Measurements from ENCODE around the gene MCF2. TPM values are rescaled to one million over a fixed set of nuclear protein-coding genes. Genes with fewer than 3 reads are reported as not detected.

Gene MCF2
- total and polyA plus RNA-seq, 10 of the 15 experiments (the other 5 are each of a cell fraction or from before 2014, with no cell fraction given) = 0.07 to 3.3 (median 0.42) TPM

- Histone ChIP-seq H3K9me3 (replicated peaks; ENCODE audit: control insufficient read depth, insufficient read depth, low read length) (no peaks in the 10 kb centered on the region), H2AFZ (ENCODE audit: control insufficient read depth, low read depth, low read length) (no peak overlapping the region), H4K20me1 (ENCODE audit: control insufficient read depth, insufficient read depth) (no peaks in the 10 kb centered on the region), H3K79me2 (ENCODE audit: control insufficient read depth, insufficient read depth, low read length) (no peaks in the 10 kb centered on the region), H3K4me1 (ENCODE audit: control insufficient read depth, insufficient read depth, low read length) (no peaks in the 10 kb centered on the region), H3K4me2 (ENCODE audit: control insufficient read depth, insufficient read depth) (no peak overlapping the region), H3K9ac (ENCODE audit: control insufficient read depth, insufficient read depth, low read length) (no peak overlapping the region), H3K4me3 (no peak overlapping the region), H3K27ac (ENCODE audit: control insufficient read depth, insufficient read depth) (no peak overlapping the region), H3K36me3 (ENCODE audit: control insufficient read depth in 2 of 2, insufficient read depth in 2 of 2, low read length in 1 of 2) (no peaks in the 10 kb centered on the region), H3K27me3 (replicated peaks in 1 of 2; ENCODE audit: control insufficient read depth in 2 of 2, insufficient read depth in 2 of 2, low read length in 1 of 2) (no peaks in the 10 kb centered on the region)
- ATAC-seq = peak; percentile 92
- FAIRE-seq = peak; percentile 23
- intact Hi-C loops (cut with micrococcal nuclease; ENCODE audit: unreplicated experiment) (no loop called here), in situ Hi-C loops (cut with MboI) (no loop called here)
- BruUV-seq (replicated peaks) = no TSS peak
- ChIA-PET RAD21 (ENCODE audit: unreplicated experiment) (interaction anchor here (0.6 to 1.1 kb wide), 3 partner anchors 45 to 194 kb away, joined by 3 read pairs; no protein-coding TSS in a partner anchor), SMC1A (ENCODE audit: uncharacterized antibody, unreplicated experiment) (interaction anchor here (0.9 to 1.9 kb wide), 5 partner anchors 11 to 227 kb away, joined by 3 to 7 read pairs (median 3); no protein-coding TSS in a partner anchor), CTCF (no interaction called here), POLR2A (no interaction called here)
- DNase-seq (ENCODE audit: low read depth, low spot score) = peak; percentile 19
- TF ChIP-seq RAD21 (IDR thresholded peaks at IDR 0.05; ENCODE audit: insufficient read depth, low read depth, low read length) (no peak), GABPA (IDR thresholded peaks at IDR 0.05; ENCODE audit: low read depth) (0 out of 2 replicates have a peak, but pooled peaks have one; percentile 15), BHLHE40 (IDR thresholded peaks at IDR 0.05; ENCODE audit: borderline replicate concordance in 1 of 2, low read depth in 2 of 2, low read length in 1 of 2) (0 out of 4 replicates have a peak, but pooled peaks of 1 of the 2 experiments have one; percentile 18), MEF2A (IDR thresholded peaks at IDR 0.05; ENCODE audit: insufficient read depth, low read depth, low read length) (peak; percentile 64; the same call in 1 of the 2 replicates), RCOR1 (conservative IDR thresholded peaks at IDR 0.05; ENCODE audit: low read depth, low read length) (no peak), ZBTB11 (CRISPR knock-in tag; IDR thresholded peaks at IDR 0.05) (no peak), FOXM1 (IDR thresholded peaks at IDR 0.05; ENCODE audit: low read depth, low read length) (0 out of 2 replicates have a peak, but pooled peaks have one; percentile 20), EP300 (IDR thresholded peaks at IDR 0.05; ENCODE audit: borderline replicate concordance in 1 of 2, control insufficient read depth in 1 of 2, low read depth in 2 of 2, low read length in 2 of 2) (0 out of 4 replicates have a peak, but pooled peaks have one; percentile 12 to 28), RUNX3 (IDR thresholded peaks at IDR 0.05; ENCODE audit: low read length) (peak; percentile 87)
- 14% methylated on average over 2 of the region's 2 CpGs for WGBS (ENCODE audit: insufficient coverage, insufficient replicate concordance, low lambda C conversion rate, missing lambda C conversion rate)
Observed at GRCh38 chrX:139739138-139739537, 31.2 kb upstream of the MCF2 start.
